ENCODE data around the gene TXK. TPM values are rescaled to one million over a fixed set of nuclear protein-coding genes. Genes with fewer than 3 reads are reported as not detected.

Gene TXK
- 1 to 10 TPM in 2 of 4 donors, under 1 TPM in 2; 0.54 to 3.4 (median 1.0) TPM for polyA plus RNA-seq
- long read RNA-seq, donor 1 = 0 reads
- long read RNA-seq, donor 2 = 0 reads
- long read RNA-seq, donor 3 = 0 reads
- long read RNA-seq, donor 4 = 0 reads
- long read RNA-seq, donor 5 = 0 reads
- long read RNA-seq, donor 6 = 0 reads
- long read RNA-seq, donor 7 = 0 reads
- long read RNA-seq, donor 8 = 0 reads
- long read RNA-seq, donor 9 = 0 reads
- long read RNA-seq, donor 10 = 0 reads

GRCh38 chr4:48134081-48134480 lies at the start of gene TXK:
Gene TXK, minus strand, starts transcription at chr4:48134250. Its CDS starts 80 bp downstream, at chr4:48134170.
- 70 to 89% (median 80%) methylated on average over 5 of the region's 5 CpGs for WGBS, 3 donors
- FAIRE-seq (no peak), DNase-seq (no peak)
- Histone ChIP-seq H3K36me3 (ENCODE audit: control insufficient read depth in 3 of 3, insufficient read depth in 2 of 3, low read depth in 1 of 3, low read length in 3 of 3) (peaks cover 0 to 10% (median 0%) of the 10 kb centered on the region in 3 donors), H3K27ac (ENCODE audit: low read depth in 1 of 3, low read length in 2 of 3) (peak within 1 kb of the TSS in 1 of 3 donors; percentile 38), H3K4me3 (ENCODE audit: low read depth in 1 of 3, low read length in 3 of 3) (no peak within 1 kb of the TSS), H3K9me3 (ENCODE audit: control insufficient read depth in 2 of 2, insufficient read depth in 1 of 2, low read depth in 1 of 2, low read length in 1 of 2) (no peaks in the 10 kb centered on the region), H3K4me1 (ENCODE audit: control insufficient read depth in 3 of 3, insufficient read depth in 2 of 3, low read depth in 1 of 3, low read length in 2 of 3) (peaks cover 0 to 8% (median 0%) of the 10 kb centered on the region in 3 donors), H3K27me3 (ENCODE audit: control insufficient read depth in 3 of 3, insufficient read depth in 3 of 3, low read length in 3 of 3) (no peaks in the 10 kb centered on the region)

- peaks cover 0 to 2% (median 0%) of the 10 kb centered on the region in 3 donors for H3K36me3 ChIP-seq (ENCODE audit: control insufficient read depth in 3 of 3, insufficient read depth in 2 of 3, low read depth in 1 of 3, low read length in 3 of 3)
- no peak overlapping the region for H3K4me3 ChIP-seq (ENCODE audit: low read depth in 1 of 3, low read length in 3 of 3)
- FAIRE-seq = no peak
- no peaks in the 10 kb centered on the region for H3K27me3 ChIP-seq (ENCODE audit: control insufficient read depth in 3 of 3, insufficient read depth in 3 of 3, low read length in 3 of 3)
- H3K9me3 ChIP-seq (ENCODE audit: control insufficient read depth in 2 of 2, insufficient read depth in 1 of 2, low read depth in 1 of 2, low read length in 1 of 2) = peaks cover 0 to 9% of the 10 kb centered on the region in 2 donors
- DNase-seq = no peak
- no peaks in the 10 kb centered on the region for H3K4me1 ChIP-seq (ENCODE audit: control insufficient read depth in 3 of 3, insufficient read depth in 2 of 3, low read depth in 1 of 3, low read length in 2 of 3)
- H3K27ac ChIP-seq (ENCODE audit: low read depth in 1 of 3, low read length in 2 of 3) = no peak overlapping the region
Measured at GRCh38 chr4:48180234-48180633, 46.2 kb upstream of the TXK start.

- H3K9me3 ChIP-seq (ENCODE audit: control insufficient read depth in 2 of 2, insufficient read depth in 1 of 2, low read depth in 1 of 2, low read length in 1 of 2) = peaks cover 0 to 9% of the 10 kb centered on the region in 2 donors
- no peak overlapping the region for H3K27ac ChIP-seq (ENCODE audit: low read depth in 1 of 3, low read length in 2 of 3)
- WGBS, 3 donors = 70 to 85% (median 73%) methylated on average over 4 of the region's 4 CpGs
- H3K4me3 ChIP-seq (ENCODE audit: low read depth in 1 of 3, low read length in 3 of 3) = no peak overlapping the region
- FAIRE-seq (no peak), DNase-seq (no peak)
- no peaks in the 10 kb centered on the region for H3K27me3 ChIP-seq (ENCODE audit: control insufficient read depth in 3 of 3, insufficient read depth in 3 of 3, low read length in 3 of 3)
- no peaks in the 10 kb centered on the region for H3K4me1 ChIP-seq (ENCODE audit: control insufficient read depth in 3 of 3, insufficient read depth in 2 of 3, low read depth in 1 of 3, low read length in 2 of 3)
- peaks cover 0 to 3% (median 0%) of the 10 kb centered on the region in 3 donors for H3K36me3 ChIP-seq (ENCODE audit: control insufficient read depth in 3 of 3, insufficient read depth in 2 of 3, low read depth in 1 of 3, low read length in 3 of 3)
Measured at GRCh38 chr4:48178931-48179330, 44.9 kb upstream of the TXK start.

- peaks cover 0 to 9% of the 10 kb centered on the region in 2 donors for H3K9me3 ChIP-seq (ENCODE audit: control insufficient read depth in 2 of 2, insufficient read depth in 1 of 2, low read depth in 1 of 2, low read length in 1 of 2)
- no peaks in the 10 kb centered on the region for H3K27me3 ChIP-seq (ENCODE audit: control insufficient read depth in 3 of 3, insufficient read depth in 3 of 3, low read length in 3 of 3)
- H3K36me3 ChIP-seq (ENCODE audit: control insufficient read depth in 3 of 3, insufficient read depth in 2 of 3, low read depth in 1 of 3, low read length in 3 of 3) = peaks cover 0 to 3% (median 0%) of the 10 kb centered on the region in 3 donors
- DNase-seq (no peak), FAIRE-seq (no peak)
- no peak overlapping the region for H3K27ac ChIP-seq (ENCODE audit: low read depth in 1 of 3, low read length in 2 of 3)
- no peak overlapping the region for H3K4me3 ChIP-seq (ENCODE audit: low read depth in 1 of 3, low read length in 3 of 3)
- H3K4me1 ChIP-seq (ENCODE audit: control insufficient read depth in 3 of 3, insufficient read depth in 2 of 3, low read depth in 1 of 3, low read length in 2 of 3) = no peaks in the 10 kb centered on the region
Measured at GRCh38 chr4:48175806-48176205, 41.8 kb upstream of the TXK start.

- 69 to 87% (median 86%) methylated on average over 7 of the region's 7 CpGs for WGBS, 3 donors
- Histone ChIP-seq H3K27ac (ENCODE audit: low read depth in 1 of 3, low read length in 2 of 3) (no peak overlapping the region), H3K9me3 (ENCODE audit: control insufficient read depth in 2 of 2, insufficient read depth in 1 of 2, low read depth in 1 of 2, low read length in 1 of 2) (peaks cover 0 to 9% of the 10 kb centered on the region in 2 donors), H3K27me3 (ENCODE audit: control insufficient read depth in 3 of 3, insufficient read depth in 3 of 3, low read length in 3 of 3) (no peaks in the 10 kb centered on the region), H3K36me3 (ENCODE audit: control insufficient read depth in 3 of 3, insufficient read depth in 2 of 3, low read depth in 1 of 3, low read length in 3 of 3) (peaks cover 0 to 3% (median 0%) of the 10 kb centered on the region in 3 donors), H3K4me3 (ENCODE audit: low read depth in 1 of 3, low read length in 3 of 3) (no peak overlapping the region), H3K4me1 (ENCODE audit: control insufficient read depth in 3 of 3, insufficient read depth in 2 of 3, low read depth in 1 of 3, low read length in 2 of 3) (no peaks in the 10 kb centered on the region)
- DNase-seq (no peak), FAIRE-seq (no peak)
Measured at GRCh38 chr4:48175328-48175727, 41.3 kb upstream of the TXK start.

- Histone ChIP-seq H3K4me3 (ENCODE audit: low read depth in 1 of 3, low read length in 3 of 3) (no peak overlapping the region), H3K27me3 (ENCODE audit: control insufficient read depth in 3 of 3, insufficient read depth in 3 of 3, low read length in 3 of 3) (no peaks in the 10 kb centered on the region), H3K36me3 (ENCODE audit: control insufficient read depth in 3 of 3, insufficient read depth in 2 of 3, low read depth in 1 of 3, low read length in 3 of 3) (peaks cover 0 to 3% (median 2%) of the 10 kb centered on the region in 3 donors), H3K9me3 (ENCODE audit: control insufficient read depth in 2 of 2, insufficient read depth in 1 of 2, low read depth in 1 of 2, low read length in 1 of 2) (peaks cover 0 to 6% of the 10 kb centered on the region in 2 donors), H3K27ac (ENCODE audit: low read depth in 1 of 3, low read length in 2 of 3) (no peak overlapping the region), H3K4me1 (ENCODE audit: control insufficient read depth in 3 of 3, insufficient read depth in 2 of 3, low read depth in 1 of 3, low read length in 2 of 3) (no peaks in the 10 kb centered on the region)
- FAIRE-seq (no peak), DNase-seq (no peak)
- 74 to 84% (median 79%) methylated on average over 6 of the region's 6 CpGs for WGBS, 3 donors
Measured at GRCh38 chr4:48173056-48173991, 39.3 kb upstream of the TXK start.

- Histone ChIP-seq H3K36me3 (ENCODE audit: control insufficient read depth in 3 of 3, insufficient read depth in 2 of 3, low read depth in 1 of 3, low read length in 3 of 3) (peaks cover 0 to 3% (median 2%) of the 10 kb centered on the region in 3 donors), H3K4me1 (ENCODE audit: control insufficient read depth in 3 of 3, insufficient read depth in 2 of 3, low read depth in 1 of 3, low read length in 2 of 3) (no peaks in the 10 kb centered on the region), H3K27me3 (ENCODE audit: control insufficient read depth in 3 of 3, insufficient read depth in 3 of 3, low read length in 3 of 3) (no peaks in the 10 kb centered on the region), H3K4me3 (ENCODE audit: low read depth in 1 of 3, low read length in 3 of 3) (no peak overlapping the region), H3K27ac (ENCODE audit: low read depth in 1 of 3, low read length in 2 of 3) (no peak overlapping the region), H3K9me3 (ENCODE audit: control insufficient read depth in 2 of 2, insufficient read depth in 1 of 2, low read depth in 1 of 2, low read length in 1 of 2) (peaks cover 0 to 3% of the 10 kb centered on the region in 2 donors)
- WGBS, 3 donors = 69 to 73% (median 71%) methylated on average over 4 of the region's 4 CpGs
- FAIRE-seq (no peak), DNase-seq (no peak)
Measured at GRCh38 chr4:48172651-48173050, 38.6 kb upstream of the TXK start.

GRCh38 chr4:48169636-48170035 lies 35.6 kb upstream of the TXK start:
- DNase-seq (no peak), FAIRE-seq (no peak)
- no peaks in the 10 kb centered on the region for H3K27me3 ChIP-seq (ENCODE audit: control insufficient read depth in 3 of 3, insufficient read depth in 3 of 3, low read length in 3 of 3)
- H3K4me1 ChIP-seq (ENCODE audit: control insufficient read depth in 3 of 3, insufficient read depth in 2 of 3, low read depth in 1 of 3, low read length in 2 of 3) = no peaks in the 10 kb centered on the region
- no peak overlapping the region for H3K4me3 ChIP-seq (ENCODE audit: low read depth in 1 of 3, low read length in 3 of 3)
- no peaks in the 10 kb centered on the region for H3K9me3 ChIP-seq (ENCODE audit: control insufficient read depth in 2 of 2, insufficient read depth in 1 of 2, low read depth in 1 of 2, low read length in 1 of 2)
- H3K27ac ChIP-seq (ENCODE audit: low read depth in 1 of 3, low read length in 2 of 3) = no peak overlapping the region
- H3K36me3 ChIP-seq (ENCODE audit: control insufficient read depth in 3 of 3, insufficient read depth in 2 of 3, low read depth in 1 of 3, low read length in 3 of 3) = peaks cover 0 to 9% (median 2%) of the 10 kb centered on the region in 3 donors
- 2 to 67% (median 55%) methylated on average over 1 of the region's 1 CpG for WGBS, 3 donors

Measured in small intestine (tissue), 16 donors.